ENCODE data around the gene NDUFA6.
"Not testable (repeated sequence)": the region's sequence is repeated elsewhere in the genome, so short reads cannot be mapped to it uniquely, and the experiment has no call there.

The NDUFA6 gene

GRCh38 chr22:42128007-42128406 lies 37.4 kb upstream of the NDUFA6 start:
- H4K91ac ChIP-seq (ENCODE audit: low read length); H4K8ac ChIP-seq (ENCODE audit: low read length); DNase-seq; H2BK5ac ChIP-seq (ENCODE audit: low read depth, low read length, poor library complexity, severe bottlenecking); H3K4me3 ChIP-seq (ENCODE audit: insufficient read depth in 1 of 2, low read depth in 1 of 2, low read length in 2 of 2); H3K27ac ChIP-seq (ENCODE audit: low read length, poor library complexity, severe bottlenecking); H3K9ac ChIP-seq (ENCODE audit: low read length); H3K23ac ChIP-seq (ENCODE audit: low read length in 2 of 2); H3K14ac ChIP-seq (ENCODE audit: low read length in 2 of 2); H3K4me1 ChIP-seq (ENCODE audit: control insufficient read depth, insufficient read depth, low read depth, low read length); H3K79me1 ChIP-seq (replicated peaks; ENCODE audit: low read length, poor library complexity, severe bottlenecking); H2BK15ac ChIP-seq (ENCODE audit: low read depth, poor library complexity, severe bottlenecking); H3K18ac ChIP-seq (ENCODE audit: low read depth in 1 of 2, low read length in 2 of 2); H3K27me3 ChIP-seq (ENCODE audit: control insufficient read depth in 1 of 2, insufficient read depth in 1 of 2, low read length in 2 of 2); H2BK12ac ChIP-seq (ENCODE audit: low read length in 2 of 2); H2AK5ac ChIP-seq (ENCODE audit: low read length, severe bottlenecking); H3K4me2 ChIP-seq (ENCODE audit: low read length, poor library complexity, severe bottlenecking); H2BK120ac ChIP-seq (ENCODE audit: low read depth, low read length); H2AFZ ChIP-seq (ENCODE audit: low read depth, low read length); H3K4ac ChIP-seq (ENCODE audit: low read depth in 1 of 2, low read length in 2 of 2); H3K36me3 ChIP-seq (ENCODE audit: control insufficient read depth in 1 of 2, insufficient read depth in 2 of 2, low read depth in 1 of 2, low read length in 2 of 2); H3K9me3 ChIP-seq (ENCODE audit: control insufficient read depth, low read length): not testable (repeated sequence)
- WGBS, result 96% methylated on average over 9 of the region's 13 CpGs

- Histone ChIP-seq H4K8ac (ENCODE audit: low read length) (no peak overlapping the region), H2BK12ac (ENCODE audit: low read length in 2 of 2) (no peak overlapping the region), H3K23ac (ENCODE audit: low read length in 2 of 2) (no peak overlapping the region), H3K4me3 (ENCODE audit: insufficient read depth in 1 of 2, low read depth in 1 of 2, low read length in 2 of 2) (no peak overlapping the region), H3K18ac (ENCODE audit: low read depth in 1 of 2, low read length in 2 of 2) (no peak overlapping the region), H3K27me3 (ENCODE audit: control insufficient read depth in 1 of 2, insufficient read depth in 1 of 2, low read length in 2 of 2) (peaks cover 0 to 6% of the 10 kb centered on the region in 2 experiments), H4K91ac (ENCODE audit: low read length) (no peak overlapping the region), H2BK120ac (ENCODE audit: low read depth, low read length) (no peak overlapping the region), H3K36me3 (ENCODE audit: control insufficient read depth in 1 of 2, insufficient read depth in 2 of 2, low read depth in 1 of 2, low read length in 2 of 2) (no peaks in the 10 kb centered on the region), H3K27ac (ENCODE audit: low read length, poor library complexity, severe bottlenecking) (no peak overlapping the region), H3K4me1 (ENCODE audit: control insufficient read depth, insufficient read depth, low read depth, low read length) (no peaks in the 10 kb centered on the region), H3K14ac (ENCODE audit: low read length in 2 of 2) (no peak overlapping the region), H2BK15ac (ENCODE audit: low read depth, poor library complexity, severe bottlenecking) (no peak overlapping the region), H2AFZ (ENCODE audit: low read depth, low read length) (no peak overlapping the region), H3K4ac (ENCODE audit: low read depth in 1 of 2, low read length in 2 of 2) (no peak overlapping the region), H3K9ac (ENCODE audit: low read length) (no peak overlapping the region), H2AK5ac (ENCODE audit: low read length, severe bottlenecking) (no peak overlapping the region), H3K79me1 (replicated peaks; ENCODE audit: low read length, poor library complexity, severe bottlenecking) (no peaks in the 10 kb centered on the region), H3K4me2 (ENCODE audit: low read length, poor library complexity, severe bottlenecking) (no peak overlapping the region), H2BK5ac (ENCODE audit: low read depth, low read length, poor library complexity, severe bottlenecking) (no peak overlapping the region), H3K9me3 (ENCODE audit: control insufficient read depth, low read length) (no peaks in the 10 kb centered on the region)
- WGBS, result 84% methylated on average over 13 of the region's 16 CpGs
- no peak for DNase-seq
These were observed 37.0 kb upstream of the NDUFA6 start for GRCh38 chr22:42127606-42128005.

- not testable (repeated sequence) for H3K4me1 ChIP-seq (ENCODE audit: control insufficient read depth, insufficient read depth, low read depth, low read length); H3K23ac ChIP-seq (ENCODE audit: low read length in 2 of 2); H4K91ac ChIP-seq (ENCODE audit: low read length); H4K8ac ChIP-seq (ENCODE audit: low read length); H3K18ac ChIP-seq (ENCODE audit: low read depth in 1 of 2, low read length in 2 of 2); H2BK120ac ChIP-seq (ENCODE audit: low read depth, low read length); H2BK15ac ChIP-seq (ENCODE audit: low read depth, poor library complexity, severe bottlenecking); H3K4ac ChIP-seq (ENCODE audit: low read depth in 1 of 2, low read length in 2 of 2); H3K9me3 ChIP-seq (ENCODE audit: control insufficient read depth, low read length); H3K14ac ChIP-seq (ENCODE audit: low read length in 2 of 2); H3K27me3 ChIP-seq (ENCODE audit: control insufficient read depth in 1 of 2, insufficient read depth in 1 of 2, low read length in 2 of 2); H3K27ac ChIP-seq (ENCODE audit: low read length, poor library complexity, severe bottlenecking); H3K4me3 ChIP-seq (ENCODE audit: insufficient read depth in 1 of 2, low read depth in 1 of 2, low read length in 2 of 2); DNase-seq; H2AK5ac ChIP-seq (ENCODE audit: low read length, severe bottlenecking); H3K9ac ChIP-seq (ENCODE audit: low read length); H2BK12ac ChIP-seq (ENCODE audit: low read length in 2 of 2); H3K79me1 ChIP-seq (replicated peaks; ENCODE audit: low read length, poor library complexity, severe bottlenecking); H3K36me3 ChIP-seq (ENCODE audit: control insufficient read depth in 1 of 2, insufficient read depth in 2 of 2, low read depth in 1 of 2, low read length in 2 of 2); H3K4me2 ChIP-seq (ENCODE audit: low read length, poor library complexity, severe bottlenecking); H2AFZ ChIP-seq (ENCODE audit: low read depth, low read length); H2BK5ac ChIP-seq (ENCODE audit: low read depth, low read length, poor library complexity, severe bottlenecking)
- WGBS, result no CpG with 5 or more reads among the region's 4 CpGs
These were observed 33.0 kb upstream of the NDUFA6 start for GRCh38 chr22:42123529-42123928.

- 90% methylated on average over 11 of the region's 15 CpGs for WGBS
- not testable (repeated sequence) for H3K9ac ChIP-seq (ENCODE audit: low read length); H2AFZ ChIP-seq (ENCODE audit: low read depth, low read length); H2BK12ac ChIP-seq (ENCODE audit: low read length in 2 of 2); H3K79me1 ChIP-seq (replicated peaks; ENCODE audit: low read length, poor library complexity, severe bottlenecking); DNase-seq; H2BK5ac ChIP-seq (ENCODE audit: low read depth, low read length, poor library complexity, severe bottlenecking); H4K91ac ChIP-seq (ENCODE audit: low read length); H3K4ac ChIP-seq (ENCODE audit: low read depth in 1 of 2, low read length in 2 of 2); H4K8ac ChIP-seq (ENCODE audit: low read length); H2BK120ac ChIP-seq (ENCODE audit: low read depth, low read length); H3K4me1 ChIP-seq (ENCODE audit: control insufficient read depth, insufficient read depth, low read depth, low read length); H2BK15ac ChIP-seq (ENCODE audit: low read depth, poor library complexity, severe bottlenecking); H2AK5ac ChIP-seq (ENCODE audit: low read length, severe bottlenecking); H3K14ac ChIP-seq (ENCODE audit: low read length in 2 of 2); H3K27ac ChIP-seq (ENCODE audit: low read length, poor library complexity, severe bottlenecking); H3K9me3 ChIP-seq (ENCODE audit: control insufficient read depth, low read length); H3K4me2 ChIP-seq (ENCODE audit: low read length, poor library complexity, severe bottlenecking); H3K36me3 ChIP-seq (ENCODE audit: control insufficient read depth in 1 of 2, insufficient read depth in 2 of 2, low read depth in 1 of 2, low read length in 2 of 2); H3K4me3 ChIP-seq (ENCODE audit: insufficient read depth in 1 of 2, low read depth in 1 of 2, low read length in 2 of 2); H3K27me3 ChIP-seq (ENCODE audit: control insufficient read depth in 1 of 2, insufficient read depth in 1 of 2, low read length in 2 of 2); H3K23ac ChIP-seq (ENCODE audit: low read length in 2 of 2); H3K18ac ChIP-seq (ENCODE audit: low read depth in 1 of 2, low read length in 2 of 2)
These were observed 29.9 kb upstream of the NDUFA6 start for GRCh38 chr22:42120231-42121021.

Data from mesenchymal stem cell (in vitro differentiated cells and primary cell).